GM23338 (cell line): ENCODE data around the gene GALC. TPM values are rescaled to one million over a fixed set of nuclear protein-coding genes. Genes with fewer than 3 reads are reported as not detected.

Experiments used
- ATAC-seq: fragments of 200-7000 bp; cut with Tn5 transposase; 3 replicates; pipeline ENCODE4 v1.9.1; 2020
- DNase-seq: peaks from one replicate; pipeline ENCODE4 v3.0.0-alpha.2; 2015; ENCODE audit warnings: low spot score
- H2AFZ ChIP-seq: fragments of 200-600 bp; sonication (generic); 2 replicates; pipeline ENCODE4 v1.8.0; 2016; ENCODE audit warnings: antibody characterized with exemption, mild to moderate bottlenecking, moderate library complexity
- H3F3A ChIP-seq: fragments of 200-600 bp; sonication (generic); replicated peaks from 2 replicates; pipeline ENCODE4 v1.8.0; 2017; ENCODE audit warnings: antibody characterized with exemption, mixed run types, low read depth
- H3K27ac ChIP-seq: fragments of 200-600 bp; sonication (generic); 2 replicates; pipeline ENCODE4 v1.6.1; 2016; ENCODE audit warnings: low read depth
- H3K27me3 ChIP-seq: fragments of 200-600 bp; sonication (generic); 2 replicates; pipeline ENCODE4 v1.8.0; 2016; ENCODE audit warnings: mild to moderate bottlenecking, mixed run types, moderate library complexity; ENCODE audit not compliant: insufficient read depth
- H3K36me3 ChIP-seq: fragments of 200-600 bp; sonication (generic); 2 replicates; pipeline ENCODE4 v1.8.0; 2016; ENCODE audit warnings: mild to moderate bottlenecking; ENCODE audit not compliant: insufficient read depth
- H3K4me1 ChIP-seq: fragments of 200-600 bp; sonication (generic); 2 replicates; pipeline ENCODE4 v1.8.0; 2016; ENCODE audit warnings: mild to moderate bottlenecking, moderate library complexity; ENCODE audit not compliant: insufficient read depth
- H3K4me2 ChIP-seq: fragments of 200-600 bp; sonication (generic); 2 replicates; pipeline ENCODE4 v1.7.1; 2017; ENCODE audit warnings: mixed run types
- H3K4me3 ChIP-seq: fragments of 200-600 bp; sonication (generic); 2 replicates; pipeline ENCODE4 v1.6.1; 2016; ENCODE audit warnings: mixed run types
- H3K79me2 ChIP-seq: fragments of 200-600 bp; sonication (generic); replicated peaks from 2 replicates; pipeline ENCODE4 v1.8.0; 2017; ENCODE audit warnings: mild to moderate bottlenecking; ENCODE audit not compliant: insufficient read depth
- H3K9me2 ChIP-seq: fragments of 200-600 bp; sonication (generic); 2 replicates; pipeline ENCODE4 v1.8.0; 2017; ENCODE audit not compliant: insufficient read depth
- H4K20me1 ChIP-seq: fragments of 200-600 bp; sonication (generic); replicated peaks from 2 replicates; pipeline ENCODE4 v1.8.0; 2017; ENCODE audit warnings: mild to moderate bottlenecking; ENCODE audit not compliant: insufficient read depth
- H3K27ac Mint-ChIP-seq: 2 replicates; pipeline ENCODE4 v1.8.0; 2020; ENCODE audit warnings: inconsistent platforms, mild to moderate bottlenecking, moderate library complexity, mixed read lengths
- H3K27me3 Mint-ChIP-seq: 3 replicates; pipeline ENCODE4 v1.8.0; 2022; ENCODE audit warnings: low read depth, mild to moderate bottlenecking, moderate library complexity, mixed read lengths, inconsistent platforms; ENCODE audit not compliant: insufficient read depth, poor library complexity
- H3K36me3 Mint-ChIP-seq: 3 replicates; pipeline ENCODE4 v1.8.0; 2021; ENCODE audit warnings: low read depth, mild to moderate bottlenecking, inconsistent platforms, moderate library complexity, mixed read lengths
- H3K4me1 Mint-ChIP-seq: 3 replicates; pipeline ENCODE4 v1.8.0; 2020; ENCODE audit warnings: mild to moderate bottlenecking, inconsistent platforms, mixed read lengths
- H3K4me3 Mint-ChIP-seq: 3 replicates; pipeline ENCODE4 v1.8.0; 2021; ENCODE audit warnings: moderate library complexity, mild to moderate bottlenecking, inconsistent platforms, mixed read lengths
- H3K9me3 Mint-ChIP-seq: 3 replicates; pipeline ENCODE4 v1.8.0; 2020; ENCODE audit warnings: moderate library complexity, mild to moderate bottlenecking, inconsistent platforms, mixed read lengths
- CREB1 ChIP-seq: fragments of 250-450 bp; sonication (Bioruptor Pico); IDR thresholded peaks from 2 replicates; pipeline ENCODE4 v1.5.0; 2020; ENCODE audit warnings: low read depth, mild to moderate bottlenecking, moderate library complexity
- EZH2 ChIP-seq: fragments of 200-600 bp; sonication (generic); IDR thresholded peaks from one replicate; pipeline ENCODE4 v1.8.0; 2017; ENCODE audit warnings: antibody characterized with exemption, mild to moderate bottlenecking, low read depth; ENCODE audit not compliant: unreplicated experiment
- EZH2phosphoT487 ChIP-seq: fragments of 200-600 bp; sonication (generic); IDR thresholded peaks from one replicate; pipeline ENCODE4 v1.8.1; 2018; ENCODE audit warnings: antibody characterized with exemption; ENCODE audit not compliant: unreplicated experiment
- JUNB ChIP-seq: IDR thresholded peaks from one replicate; pipeline ENCODE4 v1.6.1; 2016; ENCODE audit warnings: antibody characterized with exemption; ENCODE audit not compliant: unreplicated experiment
- NANOG ChIP-seq: IDR thresholded peaks from 2 replicates; pipeline ENCODE4 v1.6.1; 2016; ENCODE audit warnings: antibody characterized with exemption, borderline replicate concordance
- POLR2AphosphoS5 ChIP-seq: IDR thresholded peaks from 2 replicates; pipeline ENCODE4 v1.6.1; 2016; ENCODE audit warnings: antibody characterized with exemption, low read depth
- STAT1 ChIP-seq: IDR thresholded peaks from one replicate; pipeline ENCODE4 v1.6.1; 2016; ENCODE audit warnings: antibody characterized with exemption; ENCODE audit not compliant: unreplicated experiment
- ZNF114 ChIP-seq: fragments of 250-450 bp; sonication (Bioruptor Pico); IDR thresholded peaks from 2 replicates; pipeline ENCODE4 v1.5.0; 2020; ENCODE audit warnings: mild to moderate bottlenecking, moderate library complexity
- ZNF331 ChIP-seq: fragments of 250-450 bp; sonication (Bioruptor Pico); IDR thresholded peaks from 2 replicates; pipeline ENCODE4 v1.5.0; 2020; ENCODE audit warnings: low read depth, mild to moderate bottlenecking, moderate library complexity
- polyA plus RNA-seq: library from polyadenylated mRNA; unstranded; fragments of >200 nt; fragmentation: Nextera tagmentation; extraction: Ambion mirVana; gene quantifications from 2 replicates; pipeline ENCODE4 v1.2.1, GENCODE V29; 2016
- total RNA-seq: library from RNA; depleted of rRNA; stranded (reverse); fragments of >200 nt; shearing (Covaris generic); gene quantifications from 2 replicates; pipeline ENCODE4 v1.2.3, GENCODE V29; 2014
- TF ChIP-seq, protein P1 (sequence below), 2 experiments: fragments of 200-600 bp in 1 of 2; sonication (generic) in 1 of 2; conservative IDR thresholded peaks; 2 replicates each; pipeline versions ENCODE4 v1.5.1 to v1.6.1; 2016 to 2017; ENCODE audit warnings: antibody characterized with exemption in 2 of 2, low read depth in 2 of 2, mild to moderate bottlenecking in 2 of 2, moderate library complexity in 1 of 2
- TF ChIP-seq, protein P2 (sequence below): IDR thresholded peaks from 2 replicates; pipeline ENCODE4 v1.6.1; 2016; ENCODE audit warnings: antibody characterized with exemption
- TF ChIP-seq, protein P3 (sequence below): fragments of 250-450 bp; sonication (Bioruptor Pico); IDR thresholded peaks from 2 replicates; pipeline ENCODE4 v1.5.0; 2020; ENCODE audit warnings: mild to moderate bottlenecking, moderate library complexity
- TF ChIP-seq, protein P4 (sequence below): IDR thresholded peaks from one replicate; pipeline ENCODE4 v1.6.1; 2018; ENCODE audit warnings: antibody characterized with exemption; ENCODE audit not compliant: unreplicated experiment

Gene GALC
- total and polyA plus RNA-seq, 2 experiments from 2014 or later = 3.4 to 12.9 TPM

DNA sequence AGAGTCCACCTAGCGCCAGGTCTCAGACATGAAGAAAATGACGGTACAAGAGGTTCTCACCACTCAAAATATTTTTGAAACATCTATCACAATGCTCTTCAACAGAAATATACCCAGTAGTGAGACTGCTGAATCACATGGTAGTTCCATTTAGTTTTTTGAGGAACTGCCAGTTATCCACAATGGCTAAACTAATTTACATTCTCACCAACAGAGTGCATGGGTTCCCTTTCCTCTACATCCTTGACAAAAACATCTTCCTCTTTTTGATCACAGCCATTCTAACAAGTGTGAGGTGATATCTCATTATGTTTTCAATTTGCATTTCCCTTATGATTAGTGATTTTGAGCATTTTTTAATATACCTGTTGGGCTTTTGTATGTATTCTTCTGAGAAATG lies 6.3 kb upstream of the GALC start:
- H3K27ac Mint-ChIP-seq = no peak overlapping the region
- no peaks in the 10 kb centered on the region for H3K9me3 Mint-ChIP-seq
- TF ChIP-seq ZNF331 (CRISPR knock-in tag) (no peak), EZH2 (no peak), ZNF114 (CRISPR knock-in tag) (no peak), CREB1 (no peak), JUNB (no peak), NANOG (no peak), EZH2phosphoT487 (no peak), STAT1 (no peak), POLR2AphosphoS5 (no peak)
- TF ChIP-seq, protein P1, sequence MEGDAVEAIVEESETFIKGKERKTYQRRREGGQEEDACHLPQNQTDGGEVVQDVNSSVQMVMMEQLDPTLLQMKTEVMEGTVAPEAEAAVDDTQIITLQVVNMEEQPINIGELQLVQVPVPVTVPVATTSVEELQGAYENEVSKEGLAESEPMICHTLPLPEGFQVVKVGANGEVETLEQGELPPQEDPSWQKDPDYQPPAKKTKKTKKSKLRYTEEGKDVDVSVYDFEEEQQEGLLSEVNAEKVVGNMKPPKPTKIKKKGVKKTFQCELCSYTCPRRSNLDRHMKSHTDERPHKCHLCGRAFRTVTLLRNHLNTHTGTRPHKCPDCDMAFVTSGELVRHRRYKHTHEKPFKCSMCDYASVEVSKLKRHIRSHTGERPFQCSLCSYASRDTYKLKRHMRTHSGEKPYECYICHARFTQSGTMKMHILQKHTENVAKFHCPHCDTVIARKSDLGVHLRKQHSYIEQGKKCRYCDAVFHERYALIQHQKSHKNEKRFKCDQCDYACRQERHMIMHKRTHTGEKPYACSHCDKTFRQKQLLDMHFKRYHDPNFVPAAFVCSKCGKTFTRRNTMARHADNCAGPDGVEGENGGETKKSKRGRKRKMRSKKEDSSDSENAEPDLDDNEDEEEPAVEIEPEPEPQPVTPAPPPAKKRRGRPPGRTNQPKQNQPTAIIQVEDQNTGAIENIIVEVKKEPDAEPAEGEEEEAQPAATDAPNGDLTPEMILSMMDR (conservative IDR thresholded peaks at IDR 0.05; ENCODE audit: low read depth in 2 of 2) = no peak
- TF ChIP-seq, protein P2, sequence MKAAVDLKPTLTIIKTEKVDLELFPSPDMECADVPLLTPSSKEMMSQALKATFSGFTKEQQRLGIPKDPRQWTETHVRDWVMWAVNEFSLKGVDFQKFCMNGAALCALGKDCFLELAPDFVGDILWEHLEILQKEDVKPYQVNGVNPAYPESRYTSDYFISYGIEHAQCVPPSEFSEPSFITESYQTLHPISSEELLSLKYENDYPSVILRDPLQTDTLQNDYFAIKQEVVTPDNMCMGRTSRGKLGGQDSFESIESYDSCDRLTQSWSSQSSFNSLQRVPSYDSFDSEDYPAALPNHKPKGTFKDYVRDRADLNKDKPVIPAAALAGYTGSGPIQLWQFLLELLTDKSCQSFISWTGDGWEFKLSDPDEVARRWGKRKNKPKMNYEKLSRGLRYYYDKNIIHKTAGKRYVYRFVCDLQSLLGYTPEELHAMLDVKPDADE = no peak
- TF ChIP-seq, protein P3, sequence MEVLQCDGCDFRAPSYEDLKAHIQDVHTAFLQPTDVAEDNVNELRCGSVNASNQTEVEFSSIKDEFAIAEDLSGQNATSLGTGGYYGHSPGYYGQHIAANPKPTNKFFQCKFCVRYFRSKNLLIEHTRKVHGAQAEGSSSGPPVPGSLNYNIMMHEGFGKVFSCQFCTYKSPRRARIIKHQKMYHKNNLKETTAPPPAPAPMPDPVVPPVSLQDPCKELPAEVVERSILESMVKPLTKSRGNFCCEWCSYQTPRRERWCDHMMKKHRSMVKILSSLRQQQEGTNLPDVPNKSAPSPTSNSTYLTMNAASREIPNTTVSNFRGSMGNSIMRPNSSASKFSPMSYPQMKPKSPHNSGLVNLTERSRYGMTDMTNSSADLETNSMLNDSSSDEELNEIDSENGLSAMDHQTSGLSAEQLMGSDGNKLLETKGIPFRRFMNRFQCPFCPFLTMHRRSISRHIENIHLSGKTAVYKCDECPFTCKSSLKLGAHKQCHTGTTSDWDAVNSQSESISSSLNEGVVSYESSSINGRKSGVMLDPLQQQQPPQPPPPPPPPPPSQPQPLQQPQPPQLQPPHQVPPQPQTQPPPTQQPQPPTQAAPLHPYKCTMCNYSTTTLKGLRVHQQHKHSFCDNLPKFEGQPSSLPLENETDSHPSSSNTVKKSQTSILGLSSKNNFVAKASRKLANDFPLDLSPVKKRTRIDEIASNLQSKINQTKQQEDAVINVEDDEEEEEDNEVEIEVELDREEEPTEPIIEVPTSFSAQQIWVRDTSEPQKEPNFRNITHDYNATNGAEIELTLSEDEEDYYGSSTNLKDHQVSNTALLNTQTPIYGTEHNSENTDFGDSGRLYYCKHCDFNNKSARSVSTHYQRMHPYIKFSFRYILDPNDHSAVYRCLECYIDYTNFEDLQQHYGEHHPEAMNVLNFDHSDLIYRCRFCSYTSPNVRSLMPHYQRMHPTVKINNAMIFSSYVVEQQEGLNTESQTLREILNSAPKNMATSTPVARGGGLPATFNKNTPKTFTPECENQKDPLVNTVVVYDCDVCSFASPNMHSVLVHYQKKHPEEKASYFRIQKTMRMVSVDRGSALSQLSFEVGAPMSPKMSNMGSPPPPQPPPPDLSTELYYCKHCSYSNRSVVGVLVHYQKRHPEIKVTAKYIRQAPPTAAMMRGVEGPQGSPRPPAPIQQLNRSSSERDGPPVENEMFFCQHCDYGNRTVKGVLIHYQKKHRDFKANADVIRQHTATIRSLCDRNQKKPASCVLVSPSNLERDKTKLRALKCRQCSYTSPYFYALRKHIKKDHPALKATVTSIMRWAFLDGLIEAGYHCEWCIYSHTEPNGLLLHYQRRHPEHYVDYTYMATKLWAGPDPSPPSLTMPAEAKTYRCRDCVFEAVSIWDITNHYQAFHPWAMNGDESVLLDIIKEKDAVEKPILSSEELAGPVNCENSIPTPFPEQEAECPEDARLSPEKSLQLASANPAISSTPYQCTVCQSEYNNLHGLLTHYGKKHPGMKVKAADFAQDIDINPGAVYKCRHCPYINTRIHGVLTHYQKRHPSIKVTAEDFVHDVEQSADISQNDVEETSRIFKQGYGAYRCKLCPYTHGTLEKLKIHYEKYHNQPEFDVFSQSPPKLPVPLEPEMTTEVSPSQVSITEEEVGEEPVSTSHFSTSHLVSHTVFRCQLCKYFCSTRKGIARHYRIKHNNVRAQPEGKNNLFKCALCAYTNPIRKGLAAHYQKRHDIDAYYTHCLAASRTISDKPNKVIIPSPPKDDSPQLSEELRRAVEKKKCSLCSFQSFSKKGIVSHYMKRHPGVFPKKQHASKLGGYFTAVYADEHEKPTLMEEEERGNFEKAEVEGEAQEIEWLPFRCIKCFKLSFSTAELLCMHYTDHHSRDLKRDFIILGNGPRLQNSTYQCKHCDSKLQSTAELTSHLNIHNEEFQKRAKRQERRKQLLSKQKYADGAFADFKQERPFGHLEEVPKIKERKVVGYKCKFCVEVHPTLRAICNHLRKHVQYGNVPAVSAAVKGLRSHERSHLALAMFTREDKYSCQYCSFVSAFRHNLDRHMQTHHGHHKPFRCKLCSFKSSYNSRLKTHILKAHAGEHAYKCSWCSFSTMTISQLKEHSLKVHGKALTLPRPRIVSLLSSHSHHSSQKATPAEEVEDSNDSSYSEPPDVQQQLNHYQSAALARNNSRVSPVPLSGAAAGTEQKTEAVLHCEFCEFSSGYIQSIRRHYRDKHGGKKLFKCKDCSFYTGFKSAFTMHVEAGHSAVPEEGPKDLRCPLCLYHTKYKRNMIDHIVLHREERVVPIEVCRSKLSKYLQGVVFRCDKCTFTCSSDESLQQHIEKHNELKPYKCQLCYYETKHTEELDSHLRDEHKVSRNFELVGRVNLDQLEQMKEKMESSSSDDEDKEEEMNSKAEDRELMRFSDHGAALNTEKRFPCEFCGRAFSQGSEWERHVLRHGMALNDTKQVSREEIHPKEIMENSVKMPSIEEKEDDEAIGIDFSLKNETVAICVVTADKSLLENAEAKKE (CRISPR knock-in tag) = no peak
- TF ChIP-seq, protein P4, sequence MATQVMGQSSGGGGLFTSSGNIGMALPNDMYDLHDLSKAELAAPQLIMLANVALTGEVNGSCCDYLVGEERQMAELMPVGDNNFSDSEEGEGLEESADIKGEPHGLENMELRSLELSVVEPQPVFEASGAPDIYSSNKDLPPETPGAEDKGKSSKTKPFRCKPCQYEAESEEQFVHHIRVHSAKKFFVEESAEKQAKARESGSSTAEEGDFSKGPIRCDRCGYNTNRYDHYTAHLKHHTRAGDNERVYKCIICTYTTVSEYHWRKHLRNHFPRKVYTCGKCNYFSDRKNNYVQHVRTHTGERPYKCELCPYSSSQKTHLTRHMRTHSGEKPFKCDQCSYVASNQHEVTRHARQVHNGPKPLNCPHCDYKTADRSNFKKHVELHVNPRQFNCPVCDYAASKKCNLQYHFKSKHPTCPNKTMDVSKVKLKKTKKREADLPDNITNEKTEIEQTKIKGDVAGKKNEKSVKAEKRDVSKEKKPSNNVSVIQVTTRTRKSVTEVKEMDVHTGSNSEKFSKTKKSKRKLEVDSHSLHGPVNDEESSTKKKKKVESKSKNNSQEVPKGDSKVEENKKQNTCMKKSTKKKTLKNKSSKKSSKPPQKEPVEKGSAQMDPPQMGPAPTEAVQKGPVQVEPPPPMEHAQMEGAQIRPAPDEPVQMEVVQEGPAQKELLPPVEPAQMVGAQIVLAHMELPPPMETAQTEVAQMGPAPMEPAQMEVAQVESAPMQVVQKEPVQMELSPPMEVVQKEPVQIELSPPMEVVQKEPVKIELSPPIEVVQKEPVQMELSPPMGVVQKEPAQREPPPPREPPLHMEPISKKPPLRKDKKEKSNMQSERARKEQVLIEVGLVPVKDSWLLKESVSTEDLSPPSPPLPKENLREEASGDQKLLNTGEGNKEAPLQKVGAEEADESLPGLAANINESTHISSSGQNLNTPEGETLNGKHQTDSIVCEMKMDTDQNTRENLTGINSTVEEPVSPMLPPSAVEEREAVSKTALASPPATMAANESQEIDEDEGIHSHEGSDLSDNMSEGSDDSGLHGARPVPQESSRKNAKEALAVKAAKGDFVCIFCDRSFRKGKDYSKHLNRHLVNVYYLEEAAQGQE = no peak
- H3K36me3 ChIP-seq = no peaks in the 10 kb centered on the region
- no peak overlapping the region for H2AFZ ChIP-seq
- H3K4me3 Mint-ChIP-seq = no peak overlapping the region
- ATAC-seq = no peak
- no peaks in the 10 kb centered on the region for H3F3A ChIP-seq
- no peaks in the 10 kb centered on the region for H3K79me2 ChIP-seq
- no peaks in the 10 kb centered on the region for H3K27me3 ChIP-seq
- H3K27me3 Mint-ChIP-seq = peaks cover 1% of the 10 kb centered on the region
- no peaks in the 10 kb centered on the region for H3K4me1 ChIP-seq
- no peaks in the 10 kb centered on the region for H3K36me3 Mint-ChIP-seq
- H3K4me2 ChIP-seq = no peak overlapping the region
- no peak overlapping the region for H3K27ac ChIP-seq
- no peak overlapping the region for H3K4me3 ChIP-seq
- peaks cover 7% of the 10 kb centered on the region; the same call in 2 of the 3 replicates for H3K4me1 Mint-ChIP-seq
- DNase-seq = no peak
- H4K20me1 ChIP-seq = no peaks in the 10 kb centered on the region
- no peaks in the 10 kb centered on the region for H3K9me2 ChIP-seq
